Effector CD4-positive, alpha-beta T cell (primary cell): ENCODE measurements around the gene UPK3A.
"Not testable (repeated sequence)": the region's sequence is repeated elsewhere in the genome, so short reads cannot be mapped to it uniquely, and the experiment has no call there.

Experiments used
- DNase-seq: peaks from one replicate; pipeline ENCODE4 v3.0.0-alpha.2; 2020

Gene UPK3A

DNA sequence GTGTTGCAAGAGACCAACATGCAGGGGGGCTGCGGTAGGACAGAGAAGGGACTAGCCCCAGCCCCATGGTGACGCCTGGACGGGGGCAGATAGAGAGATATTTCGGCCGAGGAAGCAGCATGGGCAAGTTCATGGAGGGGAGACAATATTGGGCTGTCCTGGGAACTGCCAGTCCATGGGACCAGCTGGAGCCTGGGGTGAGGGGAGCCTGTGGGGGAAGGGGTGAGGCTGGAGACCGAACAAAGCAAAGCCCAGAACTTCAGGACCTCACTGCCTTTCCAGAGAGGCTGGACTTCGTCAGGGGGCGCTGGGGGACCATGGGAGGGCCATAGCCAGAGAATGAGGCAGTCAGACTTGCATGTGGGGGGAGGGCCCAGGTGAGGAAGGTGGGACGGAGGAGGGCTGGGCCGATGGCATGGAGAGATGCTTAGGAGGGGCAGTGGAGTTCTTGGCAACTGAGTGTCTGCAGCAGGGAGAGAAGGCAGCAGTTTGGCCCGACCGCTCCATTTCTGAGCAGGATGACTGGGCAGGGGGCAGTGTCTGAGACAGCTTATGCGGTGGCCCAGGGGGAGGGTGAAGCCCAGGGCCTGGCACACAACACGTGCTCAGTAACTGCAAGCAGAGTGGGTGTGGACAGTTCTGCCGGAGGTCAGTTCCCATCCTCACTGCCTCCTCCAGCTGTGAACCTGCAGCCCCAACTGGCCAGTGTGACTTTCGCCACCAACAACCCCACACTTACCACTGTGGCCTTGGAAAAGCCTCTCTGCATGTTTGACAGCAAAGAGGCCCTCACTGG, 712 bp downstream of the UPK3A start:
- no peak for DNase-seq

DNA sequence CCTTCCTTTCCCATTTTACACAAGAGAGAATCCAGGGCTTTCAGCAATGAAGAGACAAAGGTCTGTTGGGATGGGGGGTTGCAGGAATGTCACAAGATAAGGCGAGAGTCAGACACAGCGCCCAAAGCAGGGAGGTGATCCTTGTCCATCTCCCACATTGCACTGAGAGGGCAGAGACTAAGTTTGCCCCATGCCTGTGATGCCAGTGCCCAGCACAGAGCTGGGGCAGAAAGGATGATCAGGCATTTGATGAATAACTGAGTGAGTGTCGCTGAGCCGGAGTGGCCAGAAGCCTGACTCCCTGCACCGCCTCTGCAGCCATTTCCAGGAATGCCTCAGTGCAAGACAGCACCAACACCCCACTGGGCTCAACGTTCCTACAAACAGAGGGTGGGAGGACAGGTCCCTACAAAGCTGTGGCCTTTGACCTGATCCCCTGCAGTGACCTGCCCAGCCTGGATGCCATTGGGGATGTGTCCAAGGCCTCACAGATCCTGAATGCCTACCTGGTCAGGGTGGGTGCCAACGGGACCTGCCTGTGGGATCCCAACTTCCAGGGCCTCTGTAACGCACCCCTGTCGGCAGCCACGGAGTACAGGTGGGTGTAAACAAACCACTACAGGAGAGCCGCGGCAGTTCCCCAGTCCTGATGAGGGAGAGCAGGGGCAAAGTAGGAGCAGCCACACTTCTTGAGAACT, 2.3 kb downstream of the UPK3A start:
- no peak for DNase-seq

DNA sequence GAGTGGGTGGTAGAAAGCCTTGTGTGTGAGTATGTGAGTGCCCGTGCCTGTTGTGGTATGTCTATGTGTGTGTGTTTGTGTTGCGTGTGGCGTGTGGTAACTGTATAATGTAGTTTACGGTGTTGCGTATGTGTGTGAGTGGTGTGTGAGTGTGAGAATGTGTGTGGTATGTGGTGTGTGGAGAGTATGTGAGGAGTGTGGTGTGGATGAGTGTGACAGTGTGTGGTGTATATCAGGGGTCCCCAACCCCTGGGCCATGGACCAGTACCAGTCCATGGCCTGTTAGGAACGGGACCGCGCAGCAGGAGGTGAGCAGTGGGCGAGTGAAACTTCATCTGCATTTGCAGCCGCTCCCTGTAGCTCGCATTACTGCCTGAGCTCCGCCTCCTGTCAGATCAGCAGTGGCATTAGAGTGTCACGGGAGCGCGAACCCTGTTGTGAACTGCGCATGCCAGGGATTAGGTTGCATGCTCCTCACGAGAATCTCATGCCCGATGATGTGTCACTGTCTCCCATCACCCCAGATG, 5.7 kb downstream of the UPK3A start:
- DNase-seq: no peak

DNA sequence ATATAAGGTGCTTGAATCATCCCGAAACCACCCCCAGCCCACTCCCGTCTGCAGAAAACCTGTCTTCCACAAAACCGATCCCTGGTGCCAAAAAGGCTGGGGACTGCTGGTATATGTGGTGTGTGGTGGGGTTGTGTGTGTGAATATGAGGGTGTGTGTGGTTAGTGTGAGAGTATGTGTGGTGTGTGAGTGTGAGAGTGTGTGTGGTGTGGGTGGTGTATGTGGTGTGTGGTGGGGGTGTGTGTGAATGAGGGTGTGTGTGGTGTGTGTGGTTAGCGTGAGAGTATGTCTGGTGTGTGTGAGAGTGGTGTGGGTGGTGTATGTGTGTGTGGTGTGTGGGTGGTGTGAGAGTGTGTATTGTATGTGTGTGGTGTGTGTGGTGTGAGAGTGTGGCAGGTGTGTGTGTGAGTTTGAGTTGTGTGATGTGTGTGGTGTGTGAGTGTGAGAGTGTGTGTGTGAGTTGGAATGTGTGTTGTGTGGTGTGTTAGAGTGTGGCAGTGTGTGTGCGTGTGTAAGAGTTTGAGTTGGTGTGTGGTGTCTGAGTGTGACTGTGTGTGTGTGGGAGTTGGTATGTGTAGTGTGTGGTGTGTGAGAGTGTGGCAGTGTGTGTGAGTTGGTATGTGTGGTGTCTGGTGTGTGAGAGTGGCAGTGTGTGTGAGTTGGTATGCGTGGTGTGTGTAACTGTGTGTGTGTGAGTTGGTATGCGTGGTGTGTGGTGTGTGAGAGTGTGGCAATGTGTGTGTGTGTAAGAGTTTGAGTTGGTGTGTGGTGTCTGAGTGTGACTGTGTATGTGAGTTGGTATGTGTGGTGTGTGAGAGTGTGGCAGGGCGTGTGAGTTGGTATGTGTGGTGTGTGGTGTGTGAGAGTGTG, 6.5 kb downstream of the UPK3A start:
- no peak for DNase-seq

DNA sequence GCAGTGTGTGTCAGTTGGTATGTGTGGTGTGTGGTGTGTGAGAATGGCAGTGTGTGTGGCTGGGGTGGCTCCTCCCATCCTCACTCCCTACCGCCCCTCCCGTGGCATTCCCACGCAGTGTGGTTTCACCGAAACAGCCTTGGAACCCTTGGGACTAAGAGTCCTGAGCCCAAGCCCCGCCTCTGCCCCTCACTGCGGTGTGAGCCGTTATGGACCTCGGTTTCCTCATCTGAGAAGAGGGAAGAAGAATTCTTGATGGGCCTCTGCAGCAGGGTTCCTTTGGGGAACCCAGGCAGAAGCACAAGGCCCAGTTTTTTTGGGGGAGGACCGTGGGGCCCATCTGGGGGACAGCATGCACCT, 7.2 kb downstream of the UPK3A start:
- DNase-seq: no peak

DNA sequence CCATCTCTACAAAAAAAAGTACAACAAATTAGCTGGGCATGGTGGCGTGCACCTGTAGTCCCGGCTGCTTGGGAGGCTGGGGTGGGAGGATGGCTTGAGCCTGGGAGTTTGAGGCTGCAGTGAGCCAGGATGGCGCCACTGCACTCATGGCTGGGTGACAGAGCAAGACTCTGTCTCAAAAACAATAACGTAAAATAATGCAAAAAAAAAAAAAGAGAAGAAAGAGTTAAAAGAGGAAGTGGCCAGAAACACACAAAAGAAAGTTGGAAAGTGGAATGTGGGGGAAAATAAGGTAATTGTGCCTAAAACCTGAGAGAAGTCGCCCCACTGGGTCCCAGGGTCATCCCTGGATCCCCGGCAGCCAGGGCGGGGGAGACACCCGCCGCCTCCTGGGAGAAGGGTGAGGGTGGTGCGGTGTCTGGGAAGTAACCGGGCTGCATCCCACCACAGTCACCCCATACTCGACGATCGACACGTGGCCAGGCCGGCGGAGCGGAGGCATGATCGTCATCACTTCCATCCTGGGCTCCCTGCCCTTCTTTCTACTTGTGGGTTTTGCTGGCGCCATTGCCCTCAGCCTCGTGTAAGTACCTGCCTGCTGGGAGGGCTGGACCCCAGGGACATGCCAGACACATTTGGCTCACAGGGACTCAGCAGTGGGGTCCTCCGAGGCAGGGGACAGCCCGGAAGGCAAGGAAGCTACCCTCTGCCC, 8.1 kb downstream of the UPK3A start:
- DNase-seq: no peak

DNA sequence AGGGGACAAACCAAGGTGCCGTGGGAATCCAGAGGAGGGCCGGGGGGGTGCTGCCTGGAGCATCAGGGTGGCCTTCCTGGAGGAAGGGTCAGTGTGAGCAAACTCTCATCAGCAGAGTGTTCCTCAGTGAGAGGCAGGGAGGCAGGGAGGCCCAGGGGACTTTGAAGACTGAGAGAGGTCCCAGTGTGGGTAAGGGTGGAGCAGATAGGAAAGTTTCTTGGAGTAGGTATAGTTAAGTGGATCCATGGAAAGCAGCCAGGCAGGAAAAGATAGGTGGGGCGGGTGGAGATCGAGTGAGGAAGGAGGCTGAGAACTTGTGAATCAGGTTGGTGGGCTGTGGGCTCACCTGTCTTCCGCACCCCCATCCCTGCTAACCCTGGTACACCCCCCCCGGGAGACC, 9.3 kb downstream of the UPK3A start:
- no peak for DNase-seq

DNA sequence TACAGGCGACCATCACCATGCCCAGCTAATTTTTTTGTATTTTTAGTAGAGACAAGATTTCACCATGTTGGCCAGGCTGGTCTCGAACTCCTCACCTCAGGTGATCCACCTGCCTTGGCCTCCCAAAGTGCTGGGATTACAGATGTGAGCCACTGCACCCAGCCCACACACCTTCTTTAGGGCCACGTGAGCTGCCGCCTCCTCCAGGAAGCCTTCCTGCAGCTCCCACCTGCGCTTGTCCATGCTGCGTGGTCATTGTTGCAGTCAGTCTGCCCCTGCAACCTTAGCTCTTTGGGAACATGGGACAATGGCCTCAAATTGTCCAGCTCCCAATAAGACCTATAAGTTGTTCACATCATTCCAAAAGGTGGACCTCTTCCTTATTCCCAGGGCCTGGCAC, 10.3 kb downstream of the UPK3A start:
- DNase-seq: not testable (repeated sequence)

DNA sequence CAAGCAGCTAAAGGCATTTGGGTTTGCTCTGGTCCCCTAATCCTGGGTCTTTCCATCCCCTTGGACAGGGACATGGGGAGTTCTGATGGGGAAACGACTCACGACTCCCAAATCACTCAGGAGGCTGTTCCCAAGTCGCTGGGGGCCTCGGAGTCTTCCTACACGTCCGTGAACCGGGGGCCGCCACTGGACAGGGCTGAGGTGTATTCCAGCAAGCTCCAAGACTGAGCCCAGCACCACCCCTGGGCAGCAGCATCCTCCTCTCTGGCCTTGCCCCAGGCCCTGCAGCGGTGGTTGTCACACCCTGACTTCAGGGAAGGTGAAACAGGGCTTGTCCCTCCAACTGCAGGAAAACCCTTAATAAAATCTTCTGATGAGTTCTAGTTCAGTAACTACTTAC, 10.7 kb downstream of the UPK3A start:
- no peak for DNase-seq

DNA sequence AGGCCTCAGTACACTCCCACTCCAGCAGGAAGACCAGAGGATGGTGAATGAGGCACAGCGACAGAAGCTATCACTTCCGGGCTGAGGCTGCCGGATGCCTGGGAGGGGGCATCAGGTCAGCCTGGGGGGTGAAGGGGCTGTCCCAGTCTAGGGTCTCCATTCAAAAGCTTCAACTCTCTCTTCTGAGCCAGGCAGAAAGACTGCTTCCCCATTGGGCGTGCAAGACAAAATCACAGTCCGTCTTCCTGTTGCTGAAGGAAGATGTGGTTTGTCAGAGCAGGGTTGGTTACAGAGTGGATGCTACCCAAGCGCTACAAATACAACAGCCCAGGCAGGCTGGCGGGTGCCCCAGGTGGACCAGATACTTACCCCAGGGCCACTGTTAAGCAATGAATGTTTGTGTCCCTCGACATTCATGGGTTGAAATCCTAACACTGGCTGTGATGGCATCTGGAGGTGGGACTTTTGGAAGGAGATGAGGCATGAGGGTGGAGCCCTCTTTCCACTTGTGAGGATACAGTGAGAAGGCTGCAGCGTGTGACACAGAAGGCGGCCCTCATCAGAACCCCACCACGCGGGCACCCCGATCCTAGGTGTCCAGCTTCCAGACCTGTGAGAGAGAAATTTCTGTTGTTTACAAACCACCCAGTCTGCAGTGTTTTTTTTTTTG, 12.0 kb downstream of the UPK3A start:
- DNase-seq: peak; percentile 28

DNA sequence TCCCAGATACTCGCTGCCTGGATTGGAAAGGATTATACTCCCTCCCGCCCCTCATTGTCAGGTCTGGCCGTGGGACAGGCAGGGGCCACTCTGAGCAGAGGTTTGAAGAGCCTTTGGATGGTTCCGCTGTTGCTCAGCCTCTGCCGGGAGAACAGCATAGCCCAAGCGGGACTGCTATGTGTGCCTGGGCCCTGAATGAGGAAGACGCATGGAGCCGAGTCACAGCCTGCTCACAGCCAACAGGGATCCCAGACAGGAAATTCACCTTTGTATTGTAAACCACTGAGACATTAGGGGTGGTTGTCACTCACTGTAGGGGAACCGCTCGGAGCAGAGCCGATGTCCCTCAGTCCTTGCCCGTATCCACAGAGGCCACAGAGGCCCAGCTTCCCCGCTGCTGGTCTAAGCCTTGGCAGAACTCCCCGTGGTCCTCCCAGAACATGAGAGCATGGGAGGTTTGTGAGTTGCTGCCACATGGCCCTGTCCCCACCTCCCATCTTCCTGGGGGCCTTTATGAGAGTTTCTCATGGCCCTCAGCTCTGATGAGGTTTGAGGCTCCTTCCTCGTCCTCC, 14.3 kb downstream of the UPK3A start:
- DNase-seq: no peak

DNA sequence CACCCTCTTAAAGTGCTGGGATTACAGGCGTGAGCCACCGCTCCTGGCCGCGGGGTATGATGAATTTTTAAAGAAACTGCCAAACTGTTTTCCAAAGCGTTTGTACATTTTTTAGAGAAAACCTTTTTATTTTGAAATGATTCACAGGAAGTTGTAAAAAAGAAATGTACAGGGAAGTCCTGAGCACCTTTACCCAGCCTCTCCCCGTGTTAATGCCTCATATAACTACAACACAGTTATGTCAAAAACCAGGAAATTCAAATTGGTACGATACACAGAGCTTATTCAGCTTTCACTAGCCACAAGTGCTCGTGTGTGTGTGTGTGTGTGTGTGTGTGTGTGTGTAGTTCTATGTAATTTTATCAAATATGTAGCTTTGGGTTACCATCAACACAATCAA, 18.0 kb downstream of the UPK3A start:
- DNase-seq: no peak

DNA sequence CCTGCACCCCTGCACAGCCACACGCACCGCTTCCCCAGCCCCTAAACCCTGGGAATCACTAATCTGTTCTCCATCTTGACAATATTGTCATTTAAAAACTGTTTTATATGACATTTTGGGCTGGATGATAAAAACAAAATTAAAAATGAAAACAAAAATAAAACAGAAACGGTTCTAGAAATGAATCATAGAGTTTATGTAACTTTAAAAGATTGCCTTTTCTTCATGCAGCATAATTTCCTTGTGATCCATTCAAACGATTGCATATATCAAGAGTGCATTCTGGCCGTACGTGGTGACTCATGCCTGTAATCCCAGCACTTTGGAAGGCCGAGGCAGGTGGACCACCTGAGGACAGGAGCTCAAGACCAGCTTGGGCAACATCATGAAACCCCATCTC, 18.4 kb downstream of the UPK3A start:
- no peak for DNase-seq

DNA sequence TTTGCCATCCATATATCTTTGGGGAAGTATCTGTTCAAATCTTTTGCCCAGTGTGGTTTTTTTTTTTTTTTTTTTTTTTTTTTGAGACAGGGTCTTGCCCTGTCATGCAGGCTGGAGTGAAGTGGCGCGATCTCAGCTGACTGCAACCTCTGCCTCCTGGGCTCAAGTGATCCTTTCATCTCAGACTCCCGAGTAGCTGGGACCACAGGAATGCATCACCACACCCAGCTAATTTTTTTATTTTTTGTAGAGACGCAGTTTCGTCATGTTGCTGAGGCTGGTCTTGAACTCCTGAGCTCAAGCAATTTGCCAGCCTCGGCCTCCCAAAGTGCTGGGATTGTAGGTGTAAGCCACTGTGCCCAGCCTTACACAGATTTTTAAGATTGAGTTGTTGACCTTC, 20.2 kb downstream of the UPK3A start:
- DNase-seq: no peak

DNA sequence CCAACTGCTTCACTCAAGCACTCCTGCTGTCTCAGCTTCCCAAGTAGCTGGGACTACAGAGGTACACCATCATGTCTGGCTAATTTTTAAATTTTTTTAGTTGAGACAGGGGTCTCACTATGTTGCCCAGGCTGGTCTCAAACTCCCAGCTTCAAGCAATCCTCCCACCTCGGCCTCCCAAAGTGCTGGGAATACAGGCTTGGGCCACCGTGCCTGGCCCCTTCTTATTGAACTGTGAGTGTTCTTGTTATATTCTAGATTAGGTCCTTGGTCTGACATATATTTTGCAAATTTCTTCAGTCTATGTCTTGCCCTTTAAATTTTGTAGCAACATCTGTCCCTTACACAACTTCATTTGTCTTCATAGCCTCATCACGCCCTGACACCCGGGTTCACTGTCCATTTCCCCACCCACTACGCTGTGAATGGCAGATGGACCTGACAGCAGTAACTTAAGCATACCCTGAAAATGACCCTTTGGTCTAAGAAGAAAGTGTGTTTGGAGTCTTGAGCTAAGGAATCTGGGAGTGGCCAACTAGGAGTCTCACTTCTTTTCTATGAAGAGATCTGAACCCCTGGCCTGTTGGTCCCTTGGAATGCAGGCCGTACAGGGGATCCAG, 20.8 kb downstream of the UPK3A start:
- no peak for DNase-seq

DNA sequence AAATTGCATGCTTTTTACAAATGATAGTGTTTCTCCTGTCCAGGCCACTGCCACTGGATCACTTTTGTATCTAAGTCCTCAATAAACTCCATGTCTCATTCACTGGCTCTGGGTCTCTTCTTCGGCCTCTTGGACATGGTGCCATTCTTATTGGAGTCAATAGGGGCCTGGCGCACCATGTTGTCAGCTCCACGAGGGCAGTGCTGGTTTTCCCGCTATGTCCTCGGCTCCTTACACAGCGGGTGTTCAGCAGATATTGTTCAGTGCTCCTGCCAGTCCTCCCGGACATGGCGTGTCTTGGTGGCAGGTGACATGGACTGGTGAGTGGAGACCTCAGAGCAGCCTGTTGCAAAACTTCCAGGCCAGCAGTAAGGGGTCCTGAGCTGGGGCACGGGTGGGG, 21.4 kb downstream of the UPK3A start:
- no peak for DNase-seq

DNA sequence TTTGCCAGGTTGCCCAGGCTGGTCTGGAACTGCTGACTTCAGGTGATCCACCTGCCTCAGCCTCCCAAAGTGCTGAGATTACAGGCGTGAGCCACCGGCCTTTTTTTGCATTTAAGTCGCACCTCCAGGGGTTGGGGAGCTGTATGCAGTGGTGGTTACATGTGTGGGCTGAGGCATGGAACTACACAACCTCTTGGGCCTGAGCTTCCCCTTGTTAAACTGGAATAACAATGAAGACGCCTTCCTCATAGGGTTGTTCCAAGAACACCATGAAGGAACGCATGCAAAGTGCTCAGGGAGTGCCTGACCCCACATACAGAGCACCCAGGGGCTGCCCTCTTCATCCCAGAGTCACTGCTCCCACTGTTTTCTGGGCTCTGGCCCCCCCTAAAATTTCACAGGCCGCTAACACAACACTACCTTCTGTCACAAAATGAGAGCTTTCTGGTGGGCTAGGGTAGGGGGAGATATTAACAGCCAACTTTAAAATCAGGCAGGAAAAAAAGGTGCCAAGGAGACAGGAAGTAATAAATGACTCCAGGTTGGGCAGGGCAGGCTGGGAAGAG, 23.7 kb downstream of the UPK3A start:
- no peak for DNase-seq

DNA sequence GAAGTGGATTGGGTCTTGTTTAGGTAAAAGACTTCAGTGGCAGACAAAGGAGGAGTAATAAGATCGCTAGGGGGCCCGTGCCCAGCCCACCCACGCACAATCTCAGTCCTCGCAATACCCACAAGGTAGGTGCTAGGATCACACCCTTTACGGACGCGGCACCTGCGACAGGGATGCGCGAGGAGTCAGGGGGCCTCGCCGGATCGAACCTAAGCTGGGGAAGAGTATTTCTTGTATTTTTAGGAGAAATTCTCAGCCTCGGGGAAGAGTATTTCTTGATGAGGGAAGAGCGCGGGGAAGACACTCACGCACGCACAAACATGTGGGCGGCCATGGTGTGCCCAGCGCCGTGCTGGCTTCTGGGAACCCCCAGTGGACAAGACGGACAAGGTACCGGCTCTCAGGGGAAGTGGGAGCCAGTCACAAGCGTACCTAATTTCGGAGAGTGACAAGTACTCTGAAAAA, 24.2 kb downstream of the UPK3A start:
- no peak for DNase-seq

DNA sequence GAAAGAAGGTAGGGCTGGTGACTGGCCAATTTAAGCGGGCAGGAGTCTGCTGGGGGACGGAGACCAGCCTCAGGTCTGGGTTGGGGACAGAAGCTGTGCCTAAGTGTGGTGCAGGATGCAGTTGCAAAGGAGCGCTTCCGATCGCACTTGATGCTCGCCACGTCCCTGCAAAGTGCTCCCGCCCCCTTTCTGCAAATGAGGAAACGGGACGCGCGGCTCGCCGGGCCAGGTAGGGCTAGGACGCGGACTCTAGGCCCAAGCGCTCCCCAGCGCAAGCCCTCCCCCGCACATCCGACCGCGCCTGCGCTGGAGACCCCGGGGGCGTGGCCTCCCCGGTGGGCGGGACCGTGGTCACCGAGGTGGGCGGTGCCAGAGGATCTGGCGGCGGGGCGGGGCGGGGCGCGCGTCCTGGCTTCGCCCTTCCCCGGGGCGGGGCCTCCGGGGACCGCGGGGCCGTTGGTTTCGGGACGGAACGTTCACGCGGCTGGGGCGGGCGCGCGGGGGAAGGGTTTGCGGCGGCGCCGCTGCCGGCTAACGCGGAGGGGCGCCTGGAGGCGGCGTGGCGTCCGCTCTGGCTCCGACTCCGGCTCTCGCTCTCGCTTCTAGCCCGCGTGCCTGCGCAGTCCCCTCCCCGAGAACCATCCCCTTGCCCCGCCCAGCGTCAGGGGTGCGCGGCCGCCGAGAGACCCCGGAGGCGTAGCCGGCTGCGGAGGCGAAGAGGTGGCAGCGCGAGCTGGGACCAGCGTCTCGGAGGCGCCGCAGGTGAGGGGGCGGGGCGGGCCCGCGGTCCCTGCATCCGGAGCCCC, 24.9 kb downstream of the UPK3A start, which contains the start of gene FAM118A:
FAM118A (plus strand) TSS at position 513 of the 806 bp plus-strand sequence. CDS start 12,446 bp downstream, outside the sequence.
- peak; percentile 93 for DNase-seq
